Activated CD4-positive, alpha-beta T cell treated with anti-CD3 and anti-CD28 coated beads, Interleukin-2, amount 50 U/mL, for 24 hours (primary cell): ENCODE data around the gene MYO1B.

Experiments
- DNase-seq, 2 donors: peaks; one replicate each; pipeline ENCODE4 v3.0.0-alpha.2; 2020; ENCODE audit warnings: low read depth in 1 of 2, low spot score in 1 of 2

Gene MYO1B

GRCh38 chr2:191257934-191258333 is 12.7 kb downstream of the MYO1B start:
- DNase-seq: no peak

GRCh38 chr2:191258996-191259395 is 13.8 kb downstream of the MYO1B start:
- no peak for DNase-seq

GRCh38 chr2:191262436-191262835 is 17.2 kb downstream of the MYO1B start:
- no peak for DNase-seq

- no peak for DNase-seq
Measured at GRCh38 chr2:191263050-191263449, 17.8 kb downstream of the MYO1B start.

DNA sequence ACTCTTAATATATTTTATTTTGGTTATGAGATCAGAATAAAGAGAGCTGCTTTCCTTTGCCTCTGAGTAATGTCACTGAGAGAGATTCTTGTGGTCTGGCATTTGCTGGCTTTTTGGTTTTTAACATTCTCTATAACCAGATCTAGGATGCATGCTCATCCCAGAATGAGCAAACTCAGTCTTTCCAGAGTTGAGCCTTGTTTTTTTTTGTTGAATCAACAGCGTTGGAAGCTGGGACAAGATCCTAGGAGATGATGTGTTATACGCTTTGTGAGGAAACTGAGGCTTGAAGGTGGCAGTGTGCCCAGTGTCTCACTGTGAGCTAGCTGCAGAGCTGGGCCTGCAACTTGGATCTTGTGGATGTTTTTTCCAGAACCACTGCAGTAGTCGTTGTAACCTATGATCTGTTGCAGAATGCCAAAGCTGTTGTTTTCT is 19.5 kb downstream of the MYO1B start:
- no peak for DNase-seq

DNA sequence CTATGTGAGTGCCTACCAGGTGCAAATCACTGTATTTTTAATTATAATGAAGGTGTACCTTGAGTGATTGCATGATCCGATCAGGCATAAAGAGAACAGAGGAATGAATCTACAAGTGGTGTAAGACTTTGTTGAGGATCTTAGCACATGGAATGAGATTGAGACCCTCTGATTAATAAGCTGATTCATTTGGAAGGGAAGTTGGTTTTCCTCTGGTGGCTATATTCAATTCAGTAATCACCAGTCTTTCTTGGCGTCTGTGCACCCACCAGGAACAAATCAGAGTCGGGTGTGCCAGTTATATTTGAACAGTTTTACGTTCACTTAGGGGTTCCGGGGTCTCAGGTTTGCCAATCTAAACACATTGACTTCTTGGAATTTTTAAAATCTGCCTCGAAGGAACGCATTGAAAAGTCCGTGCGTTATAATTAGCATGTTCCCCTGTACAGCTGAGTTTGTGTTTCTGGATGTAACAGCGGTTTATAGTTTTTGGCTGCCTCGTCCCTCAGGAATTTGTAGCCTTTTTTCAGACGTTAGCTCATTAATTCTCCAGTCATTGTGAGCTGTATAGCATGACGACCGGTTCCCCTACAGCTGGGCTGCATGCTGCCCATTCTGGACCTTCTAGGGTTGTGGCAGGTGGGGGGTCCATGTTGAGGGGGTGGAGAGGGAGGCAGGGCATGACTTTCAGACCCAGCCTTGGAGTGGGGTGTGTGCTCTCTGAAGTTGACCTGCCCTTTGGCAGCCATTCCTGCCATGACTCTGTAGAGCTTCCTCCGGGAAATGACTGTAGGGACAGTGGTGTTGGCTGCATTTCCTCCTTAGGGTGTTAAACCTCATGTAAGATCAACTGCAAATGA is 20.3 kb downstream of the MYO1B start:
- DNase-seq: no peak

DNA sequence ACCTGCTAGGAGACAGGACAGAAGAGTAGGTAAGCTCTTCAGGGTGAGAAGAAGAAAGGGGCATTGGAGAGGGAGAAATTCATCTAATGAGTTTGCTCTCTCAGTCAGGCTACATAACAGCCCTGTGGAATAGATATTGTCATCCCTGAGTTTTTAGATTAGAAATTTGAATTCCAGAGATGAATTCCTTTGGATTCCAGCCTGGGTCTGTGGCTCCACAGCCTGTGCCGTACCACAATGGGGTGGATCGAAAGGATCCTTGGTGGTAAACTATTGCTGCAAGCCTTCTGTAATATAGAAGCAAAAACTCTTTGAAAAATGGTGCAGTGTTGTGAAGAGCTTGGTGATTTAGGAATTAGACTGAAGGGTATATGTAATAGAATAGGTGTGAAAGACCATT is 21.0 kb downstream of the MYO1B start:
- DNase-seq: no peak

GRCh38 chr2:191268596-191268995 is 23.4 kb downstream of the MYO1B start:
- no peak for DNase-seq

DNA sequence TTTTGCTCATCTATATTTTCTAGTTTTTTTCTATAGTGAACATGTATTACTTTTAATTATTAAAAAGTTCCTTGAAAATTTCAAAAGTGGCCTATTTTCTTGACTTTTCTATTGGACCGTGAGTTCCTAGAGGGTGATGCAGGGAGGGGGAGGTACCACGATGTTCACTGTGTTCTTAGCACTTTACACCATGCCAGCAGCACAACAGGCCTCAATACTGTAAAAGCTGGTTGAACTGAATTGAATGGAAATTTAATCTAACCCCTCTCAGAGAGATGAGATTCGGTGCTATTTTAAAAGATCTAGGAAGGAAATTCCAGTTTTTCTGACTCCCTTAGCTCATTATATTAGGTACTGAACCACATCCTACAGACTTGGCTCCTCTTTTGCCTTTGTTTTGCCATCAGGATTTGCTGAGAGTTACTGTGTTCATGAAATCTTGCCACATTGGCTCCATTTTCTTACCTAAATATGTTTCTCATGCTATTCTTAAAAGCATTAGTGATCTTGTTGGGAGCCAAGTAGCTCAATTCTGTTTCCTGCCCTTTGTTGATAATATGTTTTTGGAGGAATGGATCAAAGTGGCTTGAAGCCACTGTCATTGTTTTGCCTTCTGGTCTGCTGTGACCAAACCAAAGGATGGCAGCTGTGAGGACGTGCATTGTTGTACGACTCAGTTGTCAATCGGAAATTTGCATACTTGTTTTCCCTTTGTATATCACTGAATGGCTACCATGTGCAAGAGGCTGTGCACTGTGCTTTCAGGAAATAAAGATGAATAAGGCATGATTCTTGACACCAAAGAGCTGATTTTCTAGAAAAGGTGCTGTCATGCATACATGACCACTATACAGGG is 25.3 kb downstream of the MYO1B start:
- no peak for DNase-seq

DNA sequence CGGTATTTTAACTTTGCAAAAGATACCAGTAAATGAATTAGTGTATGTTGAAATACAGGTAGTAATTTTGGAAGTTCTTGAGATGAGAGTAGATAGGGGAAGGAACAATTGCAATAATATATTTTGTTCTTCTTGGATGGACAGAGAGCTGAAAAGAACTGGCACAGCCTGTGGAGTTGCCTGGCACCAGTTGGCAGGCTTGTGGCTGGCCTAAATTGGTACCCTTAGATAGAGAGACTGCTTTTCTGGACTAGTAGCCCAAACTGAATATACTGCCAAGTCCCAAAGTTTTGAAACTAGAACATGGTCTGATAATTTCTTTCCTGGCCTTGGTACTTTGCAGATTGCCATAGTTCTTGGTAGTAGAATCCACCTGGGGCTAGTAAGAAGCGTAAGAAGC is 26.9 kb downstream of the MYO1B start:
- DNase-seq: no peak

DNA sequence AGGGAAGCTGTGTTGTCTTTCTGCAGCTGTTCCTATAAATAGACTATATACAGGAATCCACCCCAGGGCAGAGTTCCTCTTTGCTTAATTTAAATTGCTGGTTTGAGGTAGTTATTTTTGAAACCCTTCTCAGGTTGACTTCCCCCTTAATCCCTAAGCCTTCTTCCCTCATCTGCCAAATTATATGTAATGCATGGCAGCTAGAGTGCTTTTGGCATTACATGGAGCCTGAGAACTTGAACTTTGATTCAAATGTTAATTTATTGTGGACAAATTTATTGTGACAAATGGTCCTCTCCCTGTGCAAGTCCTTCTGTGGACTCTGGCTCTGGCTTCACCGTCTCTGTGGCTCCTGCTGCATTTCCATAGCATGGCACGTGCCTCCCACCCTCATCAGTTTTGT is 29.2 kb downstream of the MYO1B start:
- no peak for DNase-seq

DNA sequence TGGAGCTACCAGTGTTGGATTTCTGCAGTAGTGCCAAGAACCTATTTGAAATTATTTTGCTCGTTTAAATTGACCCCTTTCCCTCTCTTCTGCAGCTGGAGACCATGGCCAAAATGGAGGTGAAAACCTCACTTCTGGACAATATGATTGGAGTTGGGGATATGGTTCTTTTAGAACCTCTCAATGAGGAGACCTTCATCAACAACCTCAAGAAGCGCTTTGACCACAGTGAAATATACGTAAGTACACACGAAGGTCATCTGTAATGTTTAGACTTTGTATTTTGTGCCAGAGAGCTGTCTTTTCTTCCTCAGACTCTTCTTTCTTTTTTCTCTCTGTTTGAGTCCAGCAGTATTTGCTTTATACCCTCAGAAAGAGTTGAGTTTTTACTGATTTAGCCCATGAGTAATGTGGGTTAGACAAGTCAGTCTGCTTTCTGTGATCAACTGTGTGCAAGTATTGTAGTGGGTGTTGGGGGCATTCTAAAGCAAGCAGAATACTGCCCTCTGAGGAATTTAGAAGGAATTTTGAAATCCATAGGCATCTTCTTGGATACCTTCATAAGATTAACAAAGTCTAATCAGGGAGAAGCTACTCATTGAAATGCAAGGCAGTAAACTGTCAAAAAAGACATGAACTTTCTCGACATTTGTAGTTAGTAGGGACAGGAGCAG is 31.7 kb downstream of the MYO1B start:
- DNase-seq: no peak

DNA sequence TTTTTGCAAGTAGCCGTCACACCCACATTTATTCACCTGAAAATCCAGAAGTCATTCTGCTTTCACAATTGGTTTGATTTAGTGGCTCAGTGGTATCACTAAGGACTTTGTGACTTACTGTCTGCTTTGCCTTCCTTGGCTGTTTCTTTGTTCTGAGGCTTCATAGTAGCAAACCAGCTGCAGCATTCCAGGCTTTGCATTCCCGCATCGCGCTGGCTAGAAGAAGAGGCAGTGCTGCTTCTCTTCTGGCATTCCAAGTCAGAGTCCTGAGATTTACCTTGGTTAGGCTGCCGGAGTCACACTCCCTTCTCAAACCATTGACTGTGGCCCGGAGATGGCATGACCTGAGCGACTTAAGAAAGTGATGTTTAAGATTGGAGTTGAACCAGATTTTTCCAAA is 35.1 kb downstream of the MYO1B start:
- DNase-seq: no peak

DNA sequence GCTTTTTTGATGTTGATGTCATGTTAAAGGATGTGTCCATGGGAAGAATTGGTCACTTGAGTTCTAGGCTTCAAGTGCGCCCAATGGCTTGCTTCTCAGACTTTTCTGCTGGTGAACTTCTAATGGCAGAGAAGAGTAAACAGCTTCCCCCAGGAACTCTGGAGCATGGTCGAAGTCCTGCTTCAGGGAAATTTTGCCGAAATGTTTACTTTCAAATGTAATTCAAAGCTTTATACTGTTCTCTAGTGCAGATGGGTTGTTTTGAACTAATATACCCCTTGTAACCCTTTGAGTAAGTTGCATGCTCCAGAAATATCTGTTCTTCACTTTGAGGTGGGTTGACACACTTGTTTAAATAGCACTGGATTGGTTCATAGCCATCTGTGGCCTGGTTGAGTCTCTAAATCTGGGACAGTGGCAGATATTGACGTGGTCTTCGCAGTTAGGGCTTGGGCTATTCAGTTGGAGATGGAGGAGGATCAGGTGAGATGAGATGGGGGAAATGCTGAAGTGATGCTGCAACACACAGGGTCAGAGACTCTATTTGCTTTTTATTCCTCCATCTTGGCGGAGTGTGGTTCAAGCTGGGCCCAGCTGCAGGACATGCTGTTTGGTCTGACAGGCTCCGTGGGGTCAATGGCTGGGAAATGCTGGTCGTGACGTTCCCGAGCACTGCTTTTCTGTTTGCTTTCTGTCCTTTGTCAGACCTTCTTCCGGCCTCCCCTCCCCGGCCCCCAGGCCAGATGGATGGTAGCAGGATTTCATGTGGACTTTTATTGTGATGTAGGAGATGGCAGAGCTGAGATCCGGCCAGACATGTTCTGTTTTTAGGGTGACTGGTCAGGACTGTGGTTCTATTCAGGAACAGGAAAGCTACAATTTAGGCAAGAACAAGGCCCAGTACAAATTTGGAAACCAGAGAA is 35.9 kb downstream of the MYO1B start:
- DNase-seq: no peak

DNA sequence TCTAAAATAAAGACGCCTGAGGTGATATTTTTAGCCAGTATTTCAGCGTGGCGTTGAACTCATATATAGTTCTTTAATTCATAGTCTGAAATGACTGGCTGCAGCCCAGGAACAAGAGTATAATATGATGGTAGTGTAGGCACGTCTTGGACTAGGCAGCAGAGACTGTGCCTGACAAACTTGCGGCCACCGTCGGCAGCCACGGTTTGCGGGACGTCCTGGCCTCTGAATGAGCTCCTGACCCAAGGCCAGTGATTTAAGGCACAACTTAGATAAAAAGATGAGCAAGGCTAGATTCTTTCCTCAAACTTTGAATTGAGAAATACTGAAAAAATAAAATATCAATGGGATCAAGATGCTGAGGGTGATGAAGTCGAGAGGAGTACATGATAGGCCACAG is 40.0 kb downstream of the MYO1B start:
- no peak for DNase-seq

DNA sequence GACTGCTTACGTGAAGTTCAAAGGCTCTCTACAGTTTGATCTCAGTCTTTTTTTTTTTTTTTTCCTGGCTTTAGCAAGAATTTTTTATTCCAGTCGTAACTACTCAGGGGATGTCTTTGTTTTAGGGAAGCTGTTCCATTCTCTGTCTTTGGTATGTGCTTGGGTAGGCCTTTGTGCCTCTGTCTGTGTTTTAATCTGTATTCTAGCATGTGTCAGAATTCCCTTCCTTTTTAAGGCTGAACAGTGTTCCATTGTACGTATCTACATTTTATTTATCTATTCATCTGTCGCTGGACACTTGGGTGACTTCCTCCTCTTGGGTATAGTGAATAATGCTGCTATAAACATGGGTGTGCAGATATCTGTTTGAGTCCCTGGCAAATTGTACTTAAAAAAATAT is 42.6 kb downstream of the MYO1B start:
- DNase-seq: no peak

DNA sequence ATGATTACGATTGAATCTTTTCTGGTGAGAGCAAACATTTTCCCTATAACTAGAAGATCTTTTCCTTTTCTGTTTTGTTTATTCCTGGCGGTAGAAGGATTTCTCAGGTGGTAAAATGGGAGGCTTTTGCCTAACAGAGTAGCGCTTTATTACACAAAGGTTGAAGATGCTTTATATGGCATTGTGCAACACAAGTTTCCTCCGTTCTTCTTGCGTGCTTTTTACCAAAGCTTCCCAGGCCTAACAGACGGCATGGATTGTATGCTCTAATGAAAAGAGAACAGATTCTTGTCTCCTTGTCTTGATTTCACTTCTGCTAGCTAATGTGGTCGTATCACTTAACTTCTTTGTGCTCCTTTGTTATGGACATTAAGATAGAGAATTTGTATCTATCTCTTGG is 43.8 kb downstream of the MYO1B start:
- DNase-seq: no peak

- no peak for DNase-seq
Measured at GRCh38 chr2:191291471-191291870, 46.3 kb downstream of the MYO1B start.

- DNase-seq: no peak
Measured at GRCh38 chr2:191292869-191293268, 47.7 kb downstream of the MYO1B start.

DNA sequence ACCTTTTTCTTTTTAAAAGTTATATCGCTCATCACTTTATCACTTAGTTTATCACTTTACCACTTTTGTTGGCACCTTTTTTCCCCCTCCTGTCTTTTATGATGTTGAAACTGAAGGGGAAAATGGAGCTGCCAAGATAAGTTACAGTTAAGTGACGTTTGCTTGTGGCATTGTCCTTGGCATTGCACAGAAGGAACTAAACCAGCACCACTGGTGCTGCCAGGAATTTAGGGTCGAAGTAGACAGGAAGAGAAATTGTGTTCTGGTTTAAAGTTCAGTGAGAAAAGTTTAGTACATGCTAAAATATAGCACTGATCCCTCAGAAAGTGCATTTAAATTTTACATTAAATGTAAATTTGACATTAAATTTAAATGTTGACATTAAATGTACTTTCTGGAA is 49.9 kb downstream of the MYO1B start:
- no peak for DNase-seq
